ENCODE results near the gene AFF3.

DNA sequence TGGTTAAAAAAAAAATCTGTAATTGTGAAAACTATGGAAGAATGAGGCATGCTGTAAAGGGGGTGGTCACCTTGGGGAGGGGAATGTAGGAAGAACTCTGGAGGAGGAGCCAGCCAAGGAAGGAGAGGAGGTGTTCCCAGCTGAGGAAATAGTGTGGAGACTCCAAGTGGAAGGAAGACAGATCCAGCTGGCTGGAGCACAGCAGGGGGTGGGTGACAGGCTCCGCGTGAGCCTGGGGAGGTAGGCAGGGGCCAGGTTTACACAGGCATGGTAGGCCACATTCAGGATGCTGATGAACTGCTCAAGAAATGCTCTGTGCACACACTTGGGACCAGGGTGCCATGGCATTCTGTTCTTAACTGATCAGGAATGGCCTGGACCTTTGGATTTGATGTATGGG is 16.8 kb downstream of the AFF3 start:
- TF ChIP-seq, protein P1, sequence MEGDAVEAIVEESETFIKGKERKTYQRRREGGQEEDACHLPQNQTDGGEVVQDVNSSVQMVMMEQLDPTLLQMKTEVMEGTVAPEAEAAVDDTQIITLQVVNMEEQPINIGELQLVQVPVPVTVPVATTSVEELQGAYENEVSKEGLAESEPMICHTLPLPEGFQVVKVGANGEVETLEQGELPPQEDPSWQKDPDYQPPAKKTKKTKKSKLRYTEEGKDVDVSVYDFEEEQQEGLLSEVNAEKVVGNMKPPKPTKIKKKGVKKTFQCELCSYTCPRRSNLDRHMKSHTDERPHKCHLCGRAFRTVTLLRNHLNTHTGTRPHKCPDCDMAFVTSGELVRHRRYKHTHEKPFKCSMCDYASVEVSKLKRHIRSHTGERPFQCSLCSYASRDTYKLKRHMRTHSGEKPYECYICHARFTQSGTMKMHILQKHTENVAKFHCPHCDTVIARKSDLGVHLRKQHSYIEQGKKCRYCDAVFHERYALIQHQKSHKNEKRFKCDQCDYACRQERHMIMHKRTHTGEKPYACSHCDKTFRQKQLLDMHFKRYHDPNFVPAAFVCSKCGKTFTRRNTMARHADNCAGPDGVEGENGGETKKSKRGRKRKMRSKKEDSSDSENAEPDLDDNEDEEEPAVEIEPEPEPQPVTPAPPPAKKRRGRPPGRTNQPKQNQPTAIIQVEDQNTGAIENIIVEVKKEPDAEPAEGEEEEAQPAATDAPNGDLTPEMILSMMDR (IDR thresholded peaks at IDR 0.05), result no peak
- TF ChIP-seq POLR2A (IDR thresholded peaks at IDR 0.05) (no peak), EP300 (IDR thresholded peaks at IDR 0.05; ENCODE audit: low read depth) (no peak), POLR2AphosphoS5 (IDR thresholded peaks at IDR 0.05) (no peak)
